PC-9 (cell line): Measurements from ENCODE around the gene ACAD11. TPM values are rescaled to one million over a fixed set of nuclear protein-coding genes. Genes with fewer than 3 reads are reported as not detected.

Experiments used
- BruUV-seq: library from RNA; stranded (reverse); fragments of 400-500 nt; replicated peaks from 2 replicates; lab custom pipeline; 2021; lab: Mats Ljungman, UMichigan
- CTCF ChIA-PET: fragments of 300-600 bp; sonication (Branson Sonifier 250); formaldehyde crosslinking; loops from one replicate; lab custom pipeline; 2022; ENCODE audit warnings: antibody characterized with exemption; lab: Charles Lee
- POLR2A ChIA-PET: fragments of 300-600 bp; sonication (Branson Sonifier 250); formaldehyde crosslinking; loops from one replicate; lab custom pipeline; 2022; ENCODE audit warnings: antibody characterized with exemption; ENCODE audit not compliant: unreplicated experiment; lab: Charles Lee
- DNase-seq, 2 experiments: peaks; one replicate each; pipeline versions ENCODE4 v3.0.0 to v3.0.0-alpha.2; 2015 to 2022; ENCODE audit warnings: mixed read lengths in 1 of 2
- H2AFZ ChIP-seq: fragments of 200-600 bp; sonication (generic); 2 replicates; pipeline ENCODE4 v1.8.1; 2017; ENCODE audit warnings: antibody characterized with exemption
- H3F3A ChIP-seq: fragments of 200-600 bp; sonication (generic); 2 replicates; pipeline ENCODE4 v1.8.1; 2017; ENCODE audit warnings: antibody characterized with exemption, mild to moderate bottlenecking, low read depth; ENCODE audit not compliant: insufficient read depth
- H3K27ac ChIP-seq: fragments of 200-600 bp; sonication (generic); 2 replicates; pipeline ENCODE4 v1.6.1; 2016; ENCODE audit warnings: mixed run types
- H3K27me3 ChIP-seq: fragments of 200-600 bp; sonication (generic); 2 replicates; pipeline ENCODE4 v1.6.1; 2016; ENCODE audit warnings: low read depth, mixed run types; ENCODE audit not compliant: insufficient read depth
- H3K36me3 ChIP-seq: fragments of 200-600 bp; sonication (generic); 2 replicates; pipeline ENCODE4 v1.6.1; 2016; ENCODE audit warnings: low read depth, mixed run types
- H3K4me1 ChIP-seq: fragments of 200-600 bp; sonication (generic); replicated peaks from 2 replicates; pipeline ENCODE4 v1.6.1; 2016; ENCODE audit warnings: mixed run types; ENCODE audit not compliant: insufficient read depth
- H3K4me2 ChIP-seq: fragments of 200-600 bp; sonication (generic); 2 replicates; pipeline ENCODE4 v1.6.1; 2017; ENCODE audit warnings: mixed run types
- H3K4me3 ChIP-seq: fragments of 200-600 bp; sonication (generic); 2 replicates; pipeline ENCODE4 v1.6.1; 2016; ENCODE audit warnings: mixed run types
- H3K79me2 ChIP-seq: fragments of 200-600 bp; sonication (generic); 2 replicates; pipeline ENCODE4 v1.6.1; 2017; ENCODE audit warnings: low read depth, mixed run types
- H3K9me2 ChIP-seq: fragments of 200-600 bp; sonication (generic); 2 replicates; pipeline ENCODE4 v1.8.1; 2017; ENCODE audit warnings: mild to moderate bottlenecking; ENCODE audit not compliant: insufficient read depth
- H3K9me3 ChIP-seq: fragments of 200-600 bp; sonication (generic); 2 replicates; pipeline ENCODE4 v1.8.1; 2016; ENCODE audit warnings: low read depth; ENCODE audit not compliant: insufficient read depth
- H4K20me1 ChIP-seq: fragments of 200-600 bp; sonication (generic); 2 replicates; pipeline ENCODE4 v1.8.1; 2017; ENCODE audit not compliant: insufficient read depth
- EZH2 ChIP-seq: fragments of 200-600 bp; sonication (generic); IDR thresholded peaks from 2 replicates; pipeline ENCODE4 v1.8.0; 2017; ENCODE audit warnings: antibody characterized with exemption, low read depth
- intact Hi-C: fragments of 100-400 bp; cut with micrococcal nuclease; formaldehyde crosslinking; loops from one replicate; pipeline ENCODE4 v1.10.0; 2022; ENCODE audit not compliant: unreplicated experiment
- total RNA-seq: library from RNA; stranded (reverse); gene quantifications from 2 replicates; pipeline ENCODE4 v1.2.3, GENCODE V29; 2021
- TF ChIP-seq, protein P1 (sequence below): fragments of 200-600 bp; sonication (generic); conservative IDR thresholded peaks from 2 replicates; pipeline ENCODE4 v1.6.1; 2017; ENCODE audit warnings: mixed run types, antibody characterized with exemption, mild to moderate bottlenecking, moderate library complexity

ACAD11 gene
- total RNA-seq, 1 experiment from 2014 or later = 13.2 TPM

- H3K79me2 ChIP-seq = no peaks in the 10 kb centered on the region
- no peak for DNase-seq
- peaks cover 20% of the 10 kb centered on the region for H3F3A ChIP-seq
- ChIA-PET CTCF (interaction anchor here (0.6 to 1.4 kb wide), 3 partner anchors 8 to 100 kb away, joined by 3 to 5 read pairs (median 3); no protein-coding TSS in a partner anchor), POLR2A (interaction anchor here (0.7 kb wide), 1 partner anchor 171 kb away, joined by 4 read pairs; no protein-coding TSS in a partner anchor)
- H3K9me2 ChIP-seq = no peaks in the 10 kb centered on the region
- peaks cover 24% of the 10 kb centered on the region for H3K4me1 ChIP-seq
- no peaks in the 10 kb centered on the region for H3K27me3 ChIP-seq
- peak overlapping the region; percentile 81 for H3K27ac ChIP-seq
- TF ChIP-seq, protein P1, sequence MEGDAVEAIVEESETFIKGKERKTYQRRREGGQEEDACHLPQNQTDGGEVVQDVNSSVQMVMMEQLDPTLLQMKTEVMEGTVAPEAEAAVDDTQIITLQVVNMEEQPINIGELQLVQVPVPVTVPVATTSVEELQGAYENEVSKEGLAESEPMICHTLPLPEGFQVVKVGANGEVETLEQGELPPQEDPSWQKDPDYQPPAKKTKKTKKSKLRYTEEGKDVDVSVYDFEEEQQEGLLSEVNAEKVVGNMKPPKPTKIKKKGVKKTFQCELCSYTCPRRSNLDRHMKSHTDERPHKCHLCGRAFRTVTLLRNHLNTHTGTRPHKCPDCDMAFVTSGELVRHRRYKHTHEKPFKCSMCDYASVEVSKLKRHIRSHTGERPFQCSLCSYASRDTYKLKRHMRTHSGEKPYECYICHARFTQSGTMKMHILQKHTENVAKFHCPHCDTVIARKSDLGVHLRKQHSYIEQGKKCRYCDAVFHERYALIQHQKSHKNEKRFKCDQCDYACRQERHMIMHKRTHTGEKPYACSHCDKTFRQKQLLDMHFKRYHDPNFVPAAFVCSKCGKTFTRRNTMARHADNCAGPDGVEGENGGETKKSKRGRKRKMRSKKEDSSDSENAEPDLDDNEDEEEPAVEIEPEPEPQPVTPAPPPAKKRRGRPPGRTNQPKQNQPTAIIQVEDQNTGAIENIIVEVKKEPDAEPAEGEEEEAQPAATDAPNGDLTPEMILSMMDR = no peak
- no peaks in the 10 kb centered on the region; the same call in 1 of the 2 replicates for H3K9me3 ChIP-seq
- H3K4me3 ChIP-seq = no peak overlapping the region
- intact Hi-C loops = no loop called here
- no peak overlapping the region for H2AFZ ChIP-seq
- H4K20me1 ChIP-seq = no peaks in the 10 kb centered on the region
- BruUV-seq = no TSS peak
- H3K4me2 ChIP-seq = peak overlapping the region; percentile 48
- peaks cover 3% of the 10 kb centered on the region; the same call in 1 of the 2 replicates for H3K36me3 ChIP-seq
These were observed 117.0 kb downstream of the ACAD11 start for GRCh38 chr3:132542577-132542976.

DNA sequence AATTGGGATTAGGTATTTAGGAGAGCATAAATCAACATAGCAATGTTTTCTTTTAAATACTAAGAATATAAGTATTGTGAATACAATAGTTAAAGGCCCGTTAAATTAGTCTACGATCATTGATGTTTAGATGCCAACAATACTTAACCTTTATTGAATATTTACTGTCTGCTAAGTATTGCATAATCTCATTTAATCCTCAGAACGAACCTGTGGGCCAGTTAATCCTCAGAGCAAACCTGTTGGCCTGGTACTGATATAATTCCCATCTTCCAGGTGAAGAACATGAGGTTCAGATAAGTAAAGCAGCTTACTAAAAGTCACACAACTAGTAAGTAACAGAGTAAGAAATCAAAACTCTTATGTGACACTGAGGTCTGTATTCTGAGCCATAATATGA lies 119.9 kb downstream of the ACAD11 start:
- peaks cover 3% of the 10 kb centered on the region; the same call in 1 of the 2 replicates for H3K36me3 ChIP-seq
- POLR2A ChIA-PET = no interaction called here

DNA sequence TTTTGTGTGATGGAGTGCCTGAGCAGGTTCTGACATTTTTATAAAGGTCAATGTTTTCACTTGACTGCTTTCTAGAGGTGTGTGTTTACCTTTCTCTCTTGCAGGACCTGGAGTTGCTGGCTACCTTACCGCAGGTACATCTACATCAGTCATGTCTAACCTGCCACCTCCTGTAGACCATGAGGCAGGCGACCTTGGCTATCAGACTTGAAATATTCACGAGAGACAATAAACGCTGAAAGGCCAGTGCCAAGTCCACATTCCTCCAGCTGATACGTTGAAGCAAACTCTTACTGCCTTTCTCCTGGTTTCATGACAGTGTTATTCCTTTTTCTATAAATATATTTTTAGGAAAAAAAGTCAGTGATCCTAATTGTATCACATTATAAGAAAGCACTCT lies 121.5 kb downstream of the ACAD11 start:
- TF ChIP-seq, protein P1 = no peak
- no peak for TF ChIP-seq EZH2
- Histone ChIP-seq H3K9me3 (no peaks in the 10 kb centered on the region), H3K4me1 (peaks cover 12% of the 10 kb centered on the region), H3K79me2 (no peaks in the 10 kb centered on the region), H3K4me3 (no peak overlapping the region), H3K27me3 (no peaks in the 10 kb centered on the region), H4K20me1 (no peaks in the 10 kb centered on the region), H3F3A (peaks cover 10% of the 10 kb centered on the region), H2AFZ (no peak overlapping the region), H3K36me3 (peaks cover 3% of the 10 kb centered on the region; the same call in 1 of the 2 replicates), H3K4me2 (no peak overlapping the region), H3K27ac (no peak overlapping the region), H3K9me2 (no peaks in the 10 kb centered on the region)
- POLR2A ChIA-PET = no interaction called here
- intact Hi-C loops = loop anchor here (5.0 kb wide), 1 partner anchor 844 kb away; no protein-coding TSS in a partner anchor
- CTCF ChIA-PET = no interaction called here
- no TSS peak for BruUV-seq
- DNase-seq = no peak

More for the DNA sequence above, 119.9 kb downstream of the ACAD11 start:
- Histone ChIP-seq H3K4me3 (no peak overlapping the region), H3K27ac (no peak overlapping the region), H3K9me3 (no peaks in the 10 kb centered on the region; the same call in 1 of the 2 replicates), H3K4me2 (no peak overlapping the region), H2AFZ (no peak overlapping the region), H3K4me1 (peaks cover 24% of the 10 kb centered on the region), H3K9me2 (no peaks in the 10 kb centered on the region), H3K27me3 (no peaks in the 10 kb centered on the region), H3F3A (peaks cover 20% of the 10 kb centered on the region), H4K20me1 (no peaks in the 10 kb centered on the region), H3K79me2 (no peaks in the 10 kb centered on the region)
- no TSS peak for BruUV-seq
- intact Hi-C loops = loop anchor here (5.0 kb wide), 1 partner anchor 843 kb away; no protein-coding TSS in a partner anchor
- no peak for TF ChIP-seq EZH2
- TF ChIP-seq, protein P1 = no peak
- no peak for DNase-seq
- CTCF ChIA-PET = no interaction called here
